SU-DHL-6 (cell line): ENCODE results near the gene GSK3B.

ENCODE experiments used
- EZH2phosphoT487 ChIP-seq: fragments of 200-600 bp; sonication (generic), shearing (Covaris generic); conservative IDR thresholded peaks from 2 replicates; pipeline ENCODE4 v1.6.1; 2018; ENCODE audit warnings: mild to moderate bottlenecking, antibody characterized with exemption, low read length, moderate library complexity, mixed read lengths
- TF ChIP-seq, protein P1 (sequence below): fragments of 200-600 bp; sonication (generic); IDR thresholded peaks from one replicate; pipeline ENCODE4 v1.5.1; 2017; ENCODE audit warnings: antibody characterized with exemption, mild to moderate bottlenecking, low read length, moderate library complexity; ENCODE audit not compliant: insufficient read depth, poor library complexity, severe bottlenecking

GRCh38 chr3:119818937-119819336 lies 275.3 kb downstream of the GSK3B start:
- TF ChIP-seq, protein P1, sequence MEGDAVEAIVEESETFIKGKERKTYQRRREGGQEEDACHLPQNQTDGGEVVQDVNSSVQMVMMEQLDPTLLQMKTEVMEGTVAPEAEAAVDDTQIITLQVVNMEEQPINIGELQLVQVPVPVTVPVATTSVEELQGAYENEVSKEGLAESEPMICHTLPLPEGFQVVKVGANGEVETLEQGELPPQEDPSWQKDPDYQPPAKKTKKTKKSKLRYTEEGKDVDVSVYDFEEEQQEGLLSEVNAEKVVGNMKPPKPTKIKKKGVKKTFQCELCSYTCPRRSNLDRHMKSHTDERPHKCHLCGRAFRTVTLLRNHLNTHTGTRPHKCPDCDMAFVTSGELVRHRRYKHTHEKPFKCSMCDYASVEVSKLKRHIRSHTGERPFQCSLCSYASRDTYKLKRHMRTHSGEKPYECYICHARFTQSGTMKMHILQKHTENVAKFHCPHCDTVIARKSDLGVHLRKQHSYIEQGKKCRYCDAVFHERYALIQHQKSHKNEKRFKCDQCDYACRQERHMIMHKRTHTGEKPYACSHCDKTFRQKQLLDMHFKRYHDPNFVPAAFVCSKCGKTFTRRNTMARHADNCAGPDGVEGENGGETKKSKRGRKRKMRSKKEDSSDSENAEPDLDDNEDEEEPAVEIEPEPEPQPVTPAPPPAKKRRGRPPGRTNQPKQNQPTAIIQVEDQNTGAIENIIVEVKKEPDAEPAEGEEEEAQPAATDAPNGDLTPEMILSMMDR = no peak
- no peak for TF ChIP-seq EZH2phosphoT487
